Endothelial cell of umbilical vein (primary cell): ENCODE results near the gene LHFPL4.

Experiments used
- MYC ChIP-seq: IDR thresholded peaks from one replicate; pipeline ENCODE4 v1.6.1; 2011; ENCODE audit warnings: mild to moderate bottlenecking, low read depth, low read length
- POLR2A ChIP-seq: IDR thresholded peaks from 2 replicates; pipeline ENCODE4 v1.6.1; 2012; ENCODE audit warnings: low read depth, mild to moderate bottlenecking, control low read depth, low read length
- TF ChIP-seq, protein P1 (sequence below): IDR thresholded peaks from 2 replicates; pipeline ENCODE4 v1.6.1; 2011; ENCODE audit not compliant: insufficient read depth, insufficient read length

DNA sequence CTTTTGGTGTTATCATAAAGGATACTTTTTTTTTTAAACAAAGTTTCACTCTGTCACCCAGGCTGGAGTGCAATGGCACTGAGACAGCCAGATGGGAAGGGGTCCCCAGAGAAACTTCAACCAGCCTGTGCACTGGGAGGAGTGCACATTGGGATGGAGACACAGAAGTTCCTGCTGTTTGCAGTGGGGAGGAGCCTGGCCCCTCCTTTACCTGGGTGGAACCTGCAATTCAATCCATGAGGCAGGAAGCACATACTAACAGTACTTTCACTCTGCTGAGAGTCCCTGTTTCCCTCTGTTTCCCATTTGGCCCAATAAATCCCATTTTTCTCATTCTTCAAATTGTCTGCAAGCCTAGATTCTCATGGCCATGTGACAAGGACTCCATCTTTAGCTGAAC is 42.3 kb upstream of the LHFPL4 start:
- no peak for TF ChIP-seq POLR2A
- TF ChIP-seq, protein P1, sequence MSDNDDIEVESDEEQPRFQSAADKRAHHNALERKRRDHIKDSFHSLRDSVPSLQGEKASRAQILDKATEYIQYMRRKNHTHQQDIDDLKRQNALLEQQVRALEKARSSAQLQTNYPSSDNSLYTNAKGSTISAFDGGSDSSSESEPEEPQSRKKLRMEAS: no peak
- no peak for TF ChIP-seq MYC
